Caco-2 (cell line): ENCODE measurements around the gene SIAH3. TPM values are rescaled to one million over a fixed set of nuclear protein-coding genes. Genes with fewer than 3 reads are reported as not detected.

Source experiments
- BruUV-seq: library from RNA; stranded (reverse); fragments of 400-500 nt; replicated peaks from 2 replicates; lab custom pipeline; 2021; lab: Mats Ljungman, UMichigan
- CTCF ChIA-PET: fragments of 300-600 bp; sonication (Branson Sonifier 250); formaldehyde crosslinking; loops from one replicate; lab custom pipeline; 2022; ENCODE audit warnings: antibody characterized with exemption; lab: Charles Lee
- POLR2A ChIA-PET: fragments of 300-600 bp; sonication (Branson Sonifier 250); formaldehyde crosslinking; loops from one replicate; lab custom pipeline; 2022; ENCODE audit warnings: antibody characterized with exemption; lab: Charles Lee
- DNase-seq, 2 experiments: peaks; one replicate each; pipeline versions ENCODE4 v3.0.0 to v3.0.0-alpha.2; 2020 to 2022
- H3K27me3 ChIP-seq: replicated peaks from 2 replicates; pipeline ENCODE4 v1.6.0; 2011; ENCODE audit warnings: low read length; ENCODE audit not compliant: control insufficient read depth, insufficient read depth
- H3K36me3 ChIP-seq: 2 replicates; pipeline ENCODE4 v1.5.1; 2011; ENCODE audit warnings: low read length; ENCODE audit not compliant: control insufficient read depth, insufficient read depth
- H3K4me1 ChIP-seq: fragments of 250-450 bp; sonication (Bioruptor Pico); 2 replicates; pipeline ENCODE4 v1.5.1; 2020; ENCODE audit warnings: mild to moderate bottlenecking
- H3K4me3 ChIP-seq: 2 replicates; pipeline ENCODE4 v1.5.1; 2011; ENCODE audit warnings: low read depth, mild to moderate bottlenecking, control low read depth, low read length
- H3K9me3 ChIP-seq: fragments of 250-450 bp; sonication (Bioruptor Pico); 2 replicates; pipeline ENCODE4 v1.5.1; 2020; ENCODE audit warnings: mild to moderate bottlenecking, moderate library complexity
- H3K27ac Mint-ChIP-seq: one replicate; pipeline ENCODE4 v1.8.0; 2022; ENCODE audit warnings: mixed read lengths; ENCODE audit not compliant: unreplicated experiment
- H3K27me3 Mint-ChIP-seq: one replicate; pipeline ENCODE4 v1.8.0; 2022; ENCODE audit warnings: mixed read lengths; ENCODE audit not compliant: insufficient read depth, unreplicated experiment
- H3K36me3 Mint-ChIP-seq: one replicate; pipeline ENCODE4 v1.8.0; 2022; ENCODE audit warnings: mild to moderate bottlenecking, mixed read lengths; ENCODE audit not compliant: insufficient read depth, unreplicated experiment
- H3K4me1 Mint-ChIP-seq: one replicate; pipeline ENCODE4 v1.8.0; 2022; ENCODE audit warnings: low read depth, mixed read lengths; ENCODE audit not compliant: unreplicated experiment
- H3K4me3 Mint-ChIP-seq: one replicate; pipeline ENCODE4 v1.8.0; 2022; ENCODE audit warnings: mild to moderate bottlenecking, moderate library complexity, mixed read lengths; ENCODE audit not compliant: unreplicated experiment
- H3K9me3 Mint-ChIP-seq: one replicate; pipeline ENCODE4 v1.8.0; 2022; ENCODE audit warnings: mixed read lengths; ENCODE audit not compliant: unreplicated experiment
- CTCF ChIP-seq, 2 experiments: fragments of 200-600 bp in 1 of 2; IDR thresholded peaks; 1 replicate in 1 of 2; 2 replicates in 1 of 2; pipeline versions ENCODE4 v1.5.1 to v1.8.0; 2011 to 2022; ENCODE audit warnings: antibody characterized with exemption in 1 of 2, control low read depth in 1 of 2, inconsistent platforms in 1 of 2, low read depth in 1 of 2, low read length in 1 of 2, mild to moderate bottlenecking in 1 of 2, moderate library complexity in 1 of 2; ENCODE audit not compliant: insufficient read depth in 1 of 2, severe bottlenecking in 1 of 2, unreplicated experiment in 1 of 2
- intact Hi-C: fragments of 100-400 bp; cut with micrococcal nuclease; formaldehyde crosslinking; loops from one replicate; pipeline ENCODE4 v1.10.0; 2022; ENCODE audit not compliant: unreplicated experiment
- total RNA-seq: library from RNA; stranded (reverse); gene quantifications from 2 replicates; pipeline ENCODE4 v1.2.3, GENCODE V29; 2022

SIAH3 gene
- total RNA-seq, 1 experiment from 2014 or later, result not detected

- Histone ChIP-seq H3K27me3 (no peaks in the 10 kb centered on the region), H3K4me3 (no peak overlapping the region), H3K36me3 (no peaks in the 10 kb centered on the region), H3K9me3 (no peaks in the 10 kb centered on the region), H3K4me1 (no peaks in the 10 kb centered on the region)
- TF ChIP-seq CTCF (IDR thresholded peaks at IDR 0.05; ENCODE audit: insufficient read depth in 1 of 2, low read depth in 1 of 2, low read length in 1 of 2, severe bottlenecking in 1 of 2, unreplicated experiment in 1 of 2), result no peak
- H3K27ac Mint-ChIP-seq, result no peak overlapping the region
- H3K36me3 Mint-ChIP-seq, result no peaks in the 10 kb centered on the region
- no TSS peak for BruUV-seq
- H3K4me1 Mint-ChIP-seq, result no peaks in the 10 kb centered on the region
- no peak for DNase-seq
- H3K27me3 Mint-ChIP-seq, result peaks cover 8% of the 10 kb centered on the region
- CTCF ChIA-PET, result no interaction called here
- intact Hi-C loops, result loop anchor here (10.0 kb wide), 1 partner anchor 524 kb away; no protein-coding TSS in a partner anchor
- H3K9me3 Mint-ChIP-seq, result no peaks in the 10 kb centered on the region
- no peak overlapping the region for H3K4me3 Mint-ChIP-seq
- POLR2A ChIA-PET, result no interaction called here
Observed at GRCh38 chr13:45800485-45800884, 51.1 kb downstream of the SIAH3 start.

DNA sequence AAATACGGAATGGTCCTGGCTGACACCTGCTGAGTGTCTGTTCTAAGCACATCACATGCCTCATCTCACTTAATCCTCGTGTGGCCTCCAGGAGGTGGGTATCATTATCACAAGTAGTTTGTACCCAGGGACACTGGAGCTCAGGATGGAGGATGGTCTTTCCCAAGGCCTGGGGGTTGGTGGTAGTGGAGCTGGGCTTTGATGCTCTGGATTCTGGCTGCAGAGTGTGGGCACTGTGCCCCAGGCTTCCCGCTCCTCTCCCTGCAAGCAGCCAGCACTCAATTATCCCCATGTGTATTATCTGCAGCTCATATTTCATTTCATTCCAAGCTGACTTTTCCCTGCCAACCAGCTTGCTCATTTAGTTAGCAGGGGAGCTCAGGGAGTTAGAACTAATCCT is 52.1 kb downstream of the SIAH3 start:
- intact Hi-C loops, result no loop called here
- H3K27me3 ChIP-seq, result no peaks in the 10 kb centered on the region
- no peak for TF ChIP-seq CTCF (IDR thresholded peaks at IDR 0.05; ENCODE audit: insufficient read depth in 1 of 2, low read depth in 1 of 2, low read length in 1 of 2, severe bottlenecking in 1 of 2, unreplicated experiment in 1 of 2)
- Mint-ChIP-seq H3K9me3 (peaks cover 8% of the 10 kb centered on the region), H3K27me3 (peaks cover 8% of the 10 kb centered on the region), H3K27ac (no peak overlapping the region), H3K4me3 (no peak overlapping the region), H3K4me1 (no peaks in the 10 kb centered on the region), H3K36me3 (no peaks in the 10 kb centered on the region)
- ChIA-PET CTCF (no interaction called here), POLR2A (no interaction called here)
- H3K9me3 ChIP-seq, result no peaks in the 10 kb centered on the region
- no peaks in the 10 kb centered on the region for H3K4me1 ChIP-seq
- H3K36me3 ChIP-seq, result no peaks in the 10 kb centered on the region
- BruUV-seq, result no TSS peak
- DNase-seq, result no peak
- no peak overlapping the region for H3K4me3 ChIP-seq

- no peak for TF ChIP-seq CTCF (IDR thresholded peaks at IDR 0.05; ENCODE audit: insufficient read depth in 1 of 2, low read depth in 1 of 2, low read length in 1 of 2, severe bottlenecking in 1 of 2, unreplicated experiment in 1 of 2)
- intact Hi-C loops, result no loop called here
- no peaks in the 10 kb centered on the region for H3K9me3 ChIP-seq
- H3K27me3 ChIP-seq, result no peaks in the 10 kb centered on the region
- H3K9me3 Mint-ChIP-seq, result peaks cover 14% of the 10 kb centered on the region
- no peaks in the 10 kb centered on the region for H3K4me1 ChIP-seq
- no peaks in the 10 kb centered on the region for H3K36me3 Mint-ChIP-seq
- H3K27ac Mint-ChIP-seq, result no peak overlapping the region
- ChIA-PET CTCF (no interaction called here), POLR2A (no interaction called here)
- peaks cover 8% of the 10 kb centered on the region for H3K27me3 Mint-ChIP-seq
- no peaks in the 10 kb centered on the region for H3K4me1 Mint-ChIP-seq
- DNase-seq, result no peak
- H3K4me3 ChIP-seq, result no peak overlapping the region
- no peak overlapping the region for H3K4me3 Mint-ChIP-seq
- H3K36me3 ChIP-seq, result no peaks in the 10 kb centered on the region
- no TSS peak for BruUV-seq
Observed at GRCh38 chr13:45798851-45799250, 52.7 kb downstream of the SIAH3 start.
